Stimulated activated CD4-positive, alpha-beta T cell treated with anti-CD3 and anti-CD28 coated beads, Interleukin-4, amount 100 ng/mL, for 48 hours (primary cell): ENCODE data around the gene PHF2.

Experiments
- DNase-seq, 2 donors: peaks; one replicate each; pipeline ENCODE4 v3.0.0-alpha.2; 2020; ENCODE audit warnings: low read depth in 2 of 2

PHF2 gene

GRCh38 chr9:93701494-93702218 is 125.3 kb downstream of the PHF2 start:
- DNase-seq, result no peak

GRCh38 chr9:93702261-93702660 is 125.9 kb downstream of the PHF2 start:
- no peak for DNase-seq

- DNase-seq, result no peak
Measured at GRCh38 chr9:93708289-93708986, 132.1 kb downstream of the PHF2 start.

GRCh38 chr9:93708987-93709302 is 132.6 kb downstream of the PHF2 start:
- no peak for DNase-seq

GRCh38 chr9:93709600-93710369 is 133.4 kb downstream of the PHF2 start:
- no peak for DNase-seq

- no peak for DNase-seq
Measured at GRCh38 chr9:93710370-93710723, 134.0 kb downstream of the PHF2 start.

GRCh38 chr9:93711002-93711401 is 134.6 kb downstream of the PHF2 start:
- no peak for DNase-seq

GRCh38 chr9:93712896-93713295 is 136.5 kb downstream of the PHF2 start:
- DNase-seq, result no peak

- no peak for DNase-seq
Measured at GRCh38 chr9:93713716-93714115, 137.3 kb downstream of the PHF2 start.

- DNase-seq, result no peak
Measured at GRCh38 chr9:93721417-93721965, 145.1 kb downstream of the PHF2 start.

- DNase-seq, result no peak
Measured at GRCh38 chr9:93724852-93725251, 148.5 kb downstream of the PHF2 start.

- no peak for DNase-seq
Measured at GRCh38 chr9:93725382-93725781, 149.0 kb downstream of the PHF2 start.

GRCh38 chr9:93726147-93726546 is 149.8 kb downstream of the PHF2 start:
- no peak for DNase-seq
